K562 (cell line): ENCODE data around the gene PPP4R3C. TPM values are rescaled to one million over a fixed set of nuclear protein-coding genes. Genes with fewer than 3 reads are reported as not detected.

Experiments used
- ATAC-seq: fragments of 200-7000 bp; cut with Tn5 transposase; 3 replicates; pipeline ENCODE4 v1.9.1; 2020; ENCODE audit warnings: moderate library complexity
- Bru-seq: library from RNA; stranded (reverse); fragments of 400-500 nt; gene quantifications from one replicate; lab custom pipeline; 2021; lab: Mats Ljungman, UMichigan
- BruChase-seq, 2 experiments: library from RNA; stranded (reverse); fragments of 400-500 nt; gene quantifications; one replicate each; lab custom pipeline; 2021; lab: Mats Ljungman, UMichigan
- BruUV-seq: library from RNA; stranded (reverse); fragments of 400-500 nt; replicated peaks from 2 replicates; lab custom pipeline; 2021; lab: Mats Ljungman, UMichigan
- CTCF ChIA-PET: fragments of 300-600 bp; formaldehyde crosslinking; extraction: SDS; loops from one replicate; lab custom pipeline; 2021; ENCODE audit warnings: low intra/inter-chr PET ratio; lab: Yijun Ruan, JAX
- POLR2A ChIA-PET: fragments of 300-600, 350-650 bp; sonication (Branson Sonifier 250); formaldehyde crosslinking; extraction: SDS; loops from one replicate; lab custom pipeline; 2021; ENCODE audit warnings: antibody characterized with exemption, inconsistent platforms; lab: Yijun Ruan, JAX
- DNase-seq, 4 experiments: peaks; one replicate each; pipeline versions ENCODE4 v3.0.0 to v3.0.0-alpha.2; 2011 to 2018; ENCODE audit warnings: low spot score in 3 of 4, mixed read lengths in 3 of 4; ENCODE audit errors: extremely low read depth in 1 of 4
- FAIRE-seq: peaks from 2 replicates; lab custom pipeline; 2011; peaks lifted over from hg19 to GRCh38; lab: Jason Lieb, UNC
- H2AFZ ChIP-seq: 2 replicates; pipeline ENCODE4 v1.6.0; 2011; ENCODE audit warnings: low read depth, low read length, control low read depth, inconsistent platforms
- H3K27ac ChIP-seq: fragments of 200-600 bp; 3 replicates; pipeline ENCODE4 v1.8.0; 2011; ENCODE audit warnings: low read depth, mild to moderate bottlenecking, control low read depth, inconsistent platforms, low read length, moderate library complexity, mixed read lengths; ENCODE audit errors: extremely low read depth
- H3K27me3 ChIP-seq, 2 experiments: fragments of 300-600 bp in 1 of 2; 2 replicates in 1 of 2; 3 replicates in 1 of 2; pipeline versions ENCODE4 v1.6.0 to v1.8.0; 2011; ENCODE audit warnings: inconsistent platforms in 2 of 2, low read length in 2 of 2, mild to moderate bottlenecking in 1 of 2, mixed read lengths in 1 of 2, moderate library complexity in 1 of 2; ENCODE audit not compliant: control insufficient read depth in 2 of 2, insufficient read depth in 2 of 2
- H3K36me3 ChIP-seq: fragments of 300-600 bp; 3 replicates; pipeline ENCODE4 v1.8.0; 2011; ENCODE audit warnings: mild to moderate bottlenecking, low read length, inconsistent platforms; ENCODE audit not compliant: control insufficient read depth, insufficient read depth
- H3K4me1 ChIP-seq, 2 experiments: fragments of 200-600 bp in 1 of 2; replicated peaks in 1 of 2; 2 replicates in 1 of 2; 3 replicates in 1 of 2; pipeline versions ENCODE4 v1.5.1 to v1.8.0; 2011; ENCODE audit warnings: inconsistent platforms in 2 of 2, low read length in 2 of 2, mild to moderate bottlenecking in 1 of 2, mixed read lengths in 1 of 2, moderate library complexity in 1 of 2; ENCODE audit not compliant: control insufficient read depth in 2 of 2, insufficient read depth in 2 of 2
- H3K4me2 ChIP-seq: 2 replicates; pipeline ENCODE4 v1.6.1; 2011; ENCODE audit warnings: low read length, control low read depth, inconsistent platforms, mixed read lengths; ENCODE audit not compliant: insufficient read depth
- H3K4me3 ChIP-seq: fragments of 200-600 bp; sonication (generic), shearing (Covaris generic); 2 replicates; pipeline ENCODE4 v1.5.1; 2016; ENCODE audit warnings: control low read depth, inconsistent platforms
- H3K79me2 ChIP-seq: fragments of 200-600 bp; 3 replicates; pipeline ENCODE4 v1.8.0; 2011; ENCODE audit warnings: low read length, inconsistent platforms; ENCODE audit not compliant: control insufficient read depth, insufficient read depth
- H3K9ac ChIP-seq, 2 experiments: 2 replicates each; pipeline versions ENCODE4 v1.6.0 to v1.6.1; 2011; ENCODE audit warnings: low read depth in 2 of 2, low read length in 2 of 2, control low read depth in 1 of 2, inconsistent platforms in 1 of 2, mild to moderate bottlenecking in 1 of 2, mixed read lengths in 1 of 2; ENCODE audit not compliant: insufficient read depth in 1 of 2
- H3K9me1 ChIP-seq: one replicate; pipeline ENCODE4 v1.6.0; 2011; ENCODE audit warnings: inconsistent platforms, mild to moderate bottlenecking, low read length, moderate library complexity; ENCODE audit not compliant: control insufficient read depth, insufficient read depth
- H3K9me3 ChIP-seq: replicated peaks from 2 replicates; pipeline ENCODE4 v1.5.1; 2011; ENCODE audit warnings: low read depth, low read length, inconsistent platforms; ENCODE audit not compliant: control insufficient read depth, insufficient read depth
- H4K20me1 ChIP-seq: replicated peaks from 2 replicates; pipeline ENCODE4 v1.6.1; 2011; ENCODE audit warnings: low read length, inconsistent platforms, mixed read lengths; ENCODE audit not compliant: control insufficient read depth, insufficient read depth
- CBX1 ChIP-seq: sonication (generic); IDR thresholded peaks from 2 replicates; pipeline ENCODE4 v1.6.1; 2016; ENCODE audit warnings: antibody characterized with exemption, low read depth, mild to moderate bottlenecking
- NR4A1 ChIP-seq, 2 experiments: fragments of 250-450 bp in 1 of 2; fragments of 450-650 bp in 1 of 2; sonication (Bioruptor Pico) in 1 of 2; IDR thresholded peaks; 2 replicates each; pipeline versions ENCODE4 v1.4.0 to v1.6.1; 2016 to 2020; ENCODE audit warnings: mild to moderate bottlenecking in 2 of 2, missing compliant biosample characterization in 1 of 2, missing genetic modification characterization in 1 of 2, moderate library complexity in 1 of 2
- RBM14 ChIP-seq: fragments of 200-400 bp; formaldehyde crosslinking; IDR thresholded peaks from 2 replicates; pipeline ENCODE4 v1.6.1; 2018; ENCODE audit warnings: low read depth, mild to moderate bottlenecking, low read length, moderate library complexity, borderline replicate concordance; ENCODE audit not compliant: insufficient read depth
- ZC3H8 ChIP-seq: fragments of 450-650 bp; IDR thresholded peaks from 2 replicates; pipeline ENCODE4 v1.6.1; 2017
- ZNF197 ChIP-seq: fragments of 200-800 bp; sonication (Bioruptor generic); IDR thresholded peaks from 2 replicates; pipeline ENCODE4 v1.6.1; 2016; ENCODE audit warnings: low read depth, missing genetic modification characterization, missing compliant biosample characterization
- ZNF253 ChIP-seq: fragments of 250-450 bp; sonication (Bioruptor Pico); conservative IDR thresholded peaks from 2 replicates; pipeline ENCODE4 v1.6.1; 2021; ENCODE audit warnings: mild to moderate bottlenecking
- WGBS: fragments of 100-300 bp; shearing (Covaris generic); methylation state at CpG from one replicate; pipeline ENCODE4 v1.1.6; 2016; ENCODE audit warnings: low coverage, mixed read lengths; ENCODE audit not compliant: insufficient coverage; ENCODE audit errors: missing lambda C conversion rate; 5-methylcytosine and 5-hydroxymethylcytosine counted together
- in situ Hi-C: fragments of 300-500 bp; cut with MboI; formaldehyde crosslinking; loops from 4 replicates; pipeline ENCODE4 v1.15.0; 2018; ENCODE audit warnings: inconsistent platforms, mixed read lengths
- intact Hi-C: fragments of 100-400 bp; cut with micrococcal nuclease; formaldehyde crosslinking; loops from 2 replicates; pipeline ENCODE4 v1.14.2; 2022
- long read RNA-seq, 3 experiments: library from polyadenylated mRNA in 2 of 3; library from RNA in 1 of 3; unstranded in 2 of 3; stranded (forward) in 1 of 3; transcript quantifications; one replicate each; pipeline ENCODE4 v2.0.0, GENCODE V29; 2019 to 2022
- polyA minus RNA-seq, 3 experiments: library from RNA; depleted of rRNA, polyadenylated mRNA; stranded (reverse); fragments of >200 nt; gene quantifications; 2 replicates each; pipeline ENCODE4 v1.2.3, GENCODE V29; 2011
- polyA plus RNA-seq, 8 experiments: library from polyadenylated mRNA; depleted of rRNA in 4 of 8; stranded (reverse) in 5 of 8; unstranded in 3 of 8; fragments of >200 nt; fragmentation: Nextera tagmentation in 2 of 8; fragmentation: Illumina TruSeq in 1 of 8; extraction: Ambion mirVana in 2 of 8; extraction: Trizol in 1 of 8; gene quantifications; 2 replicates each; pipeline versions ENCODE4 v1.2.1 to v1.2.3, GENCODE V29; 2011 to 2014; ENCODE audit warnings: inconsistent platforms in 1 of 8, missing spikeins in 1 of 8
- total RNA-seq, 7 experiments: library from RNA; depleted of rRNA in 6 of 7; stranded (reverse); fragments of >200 nt in 6 of 7; fragmentation: Illumina TruSeq in 2 of 7; extraction: Trizol in 2 of 7; gene quantifications; 2 replicates each; pipeline versions ENCODE4 v1.2.1 to v1.2.3, GENCODE V29; 2011 to 2021; ENCODE audit warnings: low replicate concordance in 1 of 7
- TF ChIP-seq, protein P1 (sequence below): sonication (generic); formaldehyde crosslinking; IDR thresholded peaks from 2 replicates; pipeline ENCODE4 v1.8.0; 2022; ENCODE audit warnings: mild to moderate bottlenecking, missing genetic modification reagents
- TF ChIP-seq, protein P2 (sequence below): conservative IDR thresholded peaks from 2 replicates; pipeline ENCODE4 v1.6.1; 2011; ENCODE audit warnings: low read depth, mild to moderate bottlenecking, low read length; ENCODE audit not compliant: control insufficient read depth

PPP4R3C gene
- not detected in 2 replicates for total RNA-seq (2011; cell fraction: chromatin; rRNA removed; ENCODE audit: low replicate concordance)
- total RNA-seq (2011; cell fraction: nucleolus; rRNA removed) = not detected in 2 replicates
- total RNA-seq (2011; cell fraction: nucleoplasm; rRNA removed) = not detected in 2 replicates
- not detected in 2 replicates for total RNA-seq (2014; rRNA removed)
- not detected in 2 replicates for total RNA-seq (2014; rRNA removed; fragmentation: Illumina TruSeq; extraction: Trizol)
- total RNA-seq (2015; rRNA removed; fragmentation: Illumina TruSeq; extraction: Trizol) = not detected in 2 replicates
- total RNA-seq (2021) = not detected in 2 replicates
- polyA plus RNA-seq (2011; rRNA removed) = 0.03 TPM in 1 of 2 replicates, not detected in the other
- polyA plus RNA-seq (2011; cell fraction: cytosol; rRNA removed) = 0.03 TPM in 1 of 2 replicates, not detected in the other
- not detected in 2 replicates for polyA plus RNA-seq (2011; cell fraction: nucleus; rRNA removed)
- 0.07 TPM in 1 of 2 replicates, not detected in the other for polyA plus RNA-seq (2012)
- polyA plus RNA-seq (2014; fragmentation: Illumina TruSeq; extraction: Trizol) = 0.03 TPM in 1 of 2 replicates, not detected in the other
- under 1 TPM in 1 of 2 experiments, not detected in 1; 0.03 TPM for polyA plus RNA-seq (2014; fragmentation: Nextera tagmentation; extraction: Ambion mirVana)
- 0.16 TPM in 1 of 2 replicates, not detected in the other for polyA plus RNA-seq (2014; rRNA removed)
- polyA minus RNA-seq (2011; rRNA and poly(A)+ RNA removed) = not detected in 2 replicates
- polyA minus RNA-seq (2011; cell fraction: cytosol; rRNA and poly(A)+ RNA removed) = not detected in 2 replicates
- polyA minus RNA-seq (2011; cell fraction: nucleus; rRNA and poly(A)+ RNA removed) = not detected in 2 replicates
- not detected for Bru-seq, nascent RNA
- BruChase-seq, experiment 1, labeled RNA remaining after a 2-hour chase = not detected
- BruChase-seq, experiment 2, labeled RNA remaining after a 6-hour chase = not detected
- long read RNA-seq, experiment 1 = 0 reads
- long read RNA-seq, experiment 2 = 0 reads
- long read RNA-seq, experiment 3 = 0 reads

- H3K4me2 ChIP-seq = no peak within 1 kb of the TSS
- BruUV-seq = no TSS peak
- intact Hi-C loops (no loop called here), in situ Hi-C loops (no loop called here)
- no peak for FAIRE-seq
- ChIA-PET CTCF (no interaction called here), POLR2A (no interaction called here)
- no peaks in the 10 kb centered on the region for H4K20me1 ChIP-seq
- H3K79me2 ChIP-seq = no peaks in the 10 kb centered on the region
- ATAC-seq = no peak
- H3K27ac ChIP-seq = no peak within 1 kb of the TSS
- DNase-seq = no peak
- H2AFZ ChIP-seq = no peak within 1 kb of the TSS
- H3K4me3 ChIP-seq = no peak within 1 kb of the TSS
- H3K9me1 ChIP-seq = no peaks in the 10 kb centered on the region
- no peak within 1 kb of the TSS for H3K9ac ChIP-seq
- H3K27me3 ChIP-seq = no peaks in the 10 kb centered on the region
- 0% methylated on average over 12 of the region's 14 CpGs for WGBS
- no peaks in the 10 kb centered on the region for H3K4me1 ChIP-seq
- no peaks in the 10 kb centered on the region for H3K9me3 ChIP-seq
- no peaks in the 10 kb centered on the region for H3K36me3 ChIP-seq
- TF ChIP-seq ZC3H8 = no peak
- TF ChIP-seq RBM14 = no peak
- no peak for TF ChIP-seq ZNF197
- TF ChIP-seq ZNF253 (CRISPR knock-in tag) = no peak
- TF ChIP-seq, protein P1, sequence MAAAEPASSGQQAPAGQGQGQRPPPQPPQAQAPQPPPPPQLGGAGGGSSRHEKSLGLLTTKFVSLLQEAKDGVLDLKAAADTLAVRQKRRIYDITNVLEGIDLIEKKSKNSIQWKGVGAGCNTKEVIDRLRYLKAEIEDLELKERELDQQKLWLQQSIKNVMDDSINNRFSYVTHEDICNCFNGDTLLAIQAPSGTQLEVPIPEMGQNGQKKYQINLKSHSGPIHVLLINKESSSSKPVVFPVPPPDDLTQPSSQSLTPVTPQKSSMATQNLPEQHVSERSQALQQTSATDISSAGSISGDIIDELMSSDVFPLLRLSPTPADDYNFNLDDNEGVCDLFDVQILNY (CRISPR knock-in tag) = no peak
- TF ChIP-seq NR4A1 (CRISPR knock-in tag; IDR thresholded peaks at IDR 0.05) = no peak
- no peak for TF ChIP-seq NR4A1 (tag; IDR thresholded peaks at IDR 0.05)
- TF ChIP-seq, protein P2, sequence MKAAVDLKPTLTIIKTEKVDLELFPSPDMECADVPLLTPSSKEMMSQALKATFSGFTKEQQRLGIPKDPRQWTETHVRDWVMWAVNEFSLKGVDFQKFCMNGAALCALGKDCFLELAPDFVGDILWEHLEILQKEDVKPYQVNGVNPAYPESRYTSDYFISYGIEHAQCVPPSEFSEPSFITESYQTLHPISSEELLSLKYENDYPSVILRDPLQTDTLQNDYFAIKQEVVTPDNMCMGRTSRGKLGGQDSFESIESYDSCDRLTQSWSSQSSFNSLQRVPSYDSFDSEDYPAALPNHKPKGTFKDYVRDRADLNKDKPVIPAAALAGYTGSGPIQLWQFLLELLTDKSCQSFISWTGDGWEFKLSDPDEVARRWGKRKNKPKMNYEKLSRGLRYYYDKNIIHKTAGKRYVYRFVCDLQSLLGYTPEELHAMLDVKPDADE = no peak
- no peak for TF ChIP-seq CBX1
Measured at GRCh38 chrX:27463187-27463586, at the start of gene PPP4R3C. TSS of gene PPP4R3C (minus strand) at chrX:27463341. CDS start at chrX:27463296, 45 bp downstream.
